ENCODE results near the gene IL26.

IL26 gene

GRCh38 chr12:68259318-68259940 is 33.8 kb upstream of the IL26 start:
- no peaks in the 10 kb centered on the region for H3K9me3 ChIP-seq (ENCODE audit: control insufficient read depth, insufficient read depth, low read length)
- no peak overlapping the region for H3K4me3 ChIP-seq (ENCODE audit: low read depth, low read length)
- no peaks in the 10 kb centered on the region for H3K4me1 ChIP-seq (ENCODE audit: control insufficient read depth, insufficient read depth, low read length)
- H3K27me3 ChIP-seq (ENCODE audit: control insufficient read depth, insufficient read depth, low read length): no peaks in the 10 kb centered on the region
- no peak overlapping the region for H3K9ac ChIP-seq (ENCODE audit: low read depth, low read length)
- no peaks in the 10 kb centered on the region for H3K36me3 ChIP-seq (ENCODE audit: control insufficient read depth, insufficient read depth, low read length)

- Histone ChIP-seq H3K9me3 (ENCODE audit: control insufficient read depth, insufficient read depth, low read length) (no peaks in the 10 kb centered on the region), H3K4me3 (ENCODE audit: low read depth, low read length) (no peak within 1 kb of the TSS), H3K27me3 (ENCODE audit: control insufficient read depth, insufficient read depth, low read length) (no peaks in the 10 kb centered on the region), H3K9ac (ENCODE audit: low read depth, low read length) (no peak within 1 kb of the TSS), H3K4me1 (ENCODE audit: control insufficient read depth, insufficient read depth, low read length) (no peaks in the 10 kb centered on the region), H3K36me3 (ENCODE audit: control insufficient read depth, insufficient read depth, low read length) (no peaks in the 10 kb centered on the region)
Observed at GRCh38 chr12:68253504-68253903, 27.9 kb upstream of the IL26 start, which contains the start of gene IL22. Gene IL22, minus strand, starts transcription at chr12:68253604. Its CDS starts 156 bp downstream, at chr12:68253448.

- Histone ChIP-seq H3K36me3 (ENCODE audit: control insufficient read depth, insufficient read depth, low read length) (no peaks in the 10 kb centered on the region), H3K9ac (ENCODE audit: low read depth, low read length) (no peak overlapping the region), H3K9me3 (ENCODE audit: control insufficient read depth, insufficient read depth, low read length) (no peaks in the 10 kb centered on the region), H3K4me3 (ENCODE audit: low read depth, low read length) (no peak overlapping the region), H3K4me1 (ENCODE audit: control insufficient read depth, insufficient read depth, low read length) (no peaks in the 10 kb centered on the region), H3K27me3 (ENCODE audit: control insufficient read depth, insufficient read depth, low read length) (no peaks in the 10 kb centered on the region)
Observed at GRCh38 chr12:68252077-68252476, 26.5 kb upstream of the IL26 start.

GRCh38 chr12:68250454-68250853 is 24.8 kb upstream of the IL26 start:
- Histone ChIP-seq H3K36me3 (ENCODE audit: control insufficient read depth, insufficient read depth, low read length) (no peaks in the 10 kb centered on the region), H3K9me3 (ENCODE audit: control insufficient read depth, insufficient read depth, low read length) (no peaks in the 10 kb centered on the region), H3K27me3 (ENCODE audit: control insufficient read depth, insufficient read depth, low read length) (no peaks in the 10 kb centered on the region), H3K4me1 (ENCODE audit: control insufficient read depth, insufficient read depth, low read length) (no peaks in the 10 kb centered on the region), H3K4me3 (ENCODE audit: low read depth, low read length) (no peak overlapping the region), H3K9ac (ENCODE audit: low read depth, low read length) (no peak overlapping the region)

DNA sequence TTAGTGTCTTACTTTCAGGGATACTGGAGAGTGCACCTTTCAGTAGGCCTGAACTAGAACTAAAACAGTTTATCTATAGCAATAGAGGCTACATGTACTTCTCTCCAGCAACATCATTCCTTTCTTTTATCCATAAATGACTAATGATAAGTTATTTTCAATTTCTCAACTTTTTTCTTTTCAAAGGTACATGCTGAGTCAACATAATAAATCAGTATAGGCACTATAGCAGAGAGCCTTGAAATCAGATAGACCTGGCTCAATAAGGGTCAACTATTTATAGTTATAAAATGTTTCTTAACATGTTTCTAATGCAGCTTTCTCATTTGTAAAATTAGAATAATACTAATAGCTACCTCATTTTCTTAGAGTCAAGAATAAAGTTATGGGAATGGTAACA is 22.2 kb upstream of the IL26 start:
- Histone ChIP-seq H3K4me3 (ENCODE audit: low read depth, low read length) (no peak overlapping the region), H3K27me3 (ENCODE audit: control insufficient read depth, insufficient read depth, low read length) (no peaks in the 10 kb centered on the region), H3K9me3 (ENCODE audit: control insufficient read depth, insufficient read depth, low read length) (no peaks in the 10 kb centered on the region), H3K4me1 (ENCODE audit: control insufficient read depth, insufficient read depth, low read length) (no peaks in the 10 kb centered on the region), H3K9ac (ENCODE audit: low read depth, low read length) (no peak overlapping the region), H3K36me3 (ENCODE audit: control insufficient read depth, insufficient read depth, low read length) (no peaks in the 10 kb centered on the region)

- Histone ChIP-seq H3K4me1 (ENCODE audit: control insufficient read depth, insufficient read depth, low read length) (no peaks in the 10 kb centered on the region), H3K27me3 (ENCODE audit: control insufficient read depth, insufficient read depth, low read length) (no peaks in the 10 kb centered on the region), H3K9ac (ENCODE audit: low read depth, low read length) (no peak overlapping the region), H3K36me3 (ENCODE audit: control insufficient read depth, insufficient read depth, low read length) (no peaks in the 10 kb centered on the region), H3K9me3 (ENCODE audit: control insufficient read depth, insufficient read depth, low read length) (no peaks in the 10 kb centered on the region), H3K4me3 (ENCODE audit: low read depth, low read length) (no peak overlapping the region)
Observed at GRCh38 chr12:68246350-68246749, 20.7 kb upstream of the IL26 start.

GRCh38 chr12:68245180-68246021 is 19.8 kb upstream of the IL26 start:
- Histone ChIP-seq H3K4me1 (ENCODE audit: control insufficient read depth, insufficient read depth, low read length) (no peaks in the 10 kb centered on the region), H3K27me3 (ENCODE audit: control insufficient read depth, insufficient read depth, low read length) (no peaks in the 10 kb centered on the region), H3K9ac (ENCODE audit: low read depth, low read length) (no peak overlapping the region), H3K4me3 (ENCODE audit: low read depth, low read length) (no peak overlapping the region), H3K36me3 (ENCODE audit: control insufficient read depth, insufficient read depth, low read length) (no peaks in the 10 kb centered on the region), H3K9me3 (ENCODE audit: control insufficient read depth, insufficient read depth, low read length) (no peaks in the 10 kb centered on the region)

- H3K4me1 ChIP-seq (ENCODE audit: control insufficient read depth, insufficient read depth, low read length): no peaks in the 10 kb centered on the region
- H3K9ac ChIP-seq (ENCODE audit: low read depth, low read length): no peak overlapping the region
- no peaks in the 10 kb centered on the region for H3K9me3 ChIP-seq (ENCODE audit: control insufficient read depth, insufficient read depth, low read length)
- no peaks in the 10 kb centered on the region for H3K27me3 ChIP-seq (ENCODE audit: control insufficient read depth, insufficient read depth, low read length)
- no peak overlapping the region for H3K4me3 ChIP-seq (ENCODE audit: low read depth, low read length)
- H3K36me3 ChIP-seq (ENCODE audit: control insufficient read depth, insufficient read depth, low read length): no peaks in the 10 kb centered on the region
Observed at GRCh38 chr12:68242777-68243176, 17.2 kb upstream of the IL26 start.

DNA sequence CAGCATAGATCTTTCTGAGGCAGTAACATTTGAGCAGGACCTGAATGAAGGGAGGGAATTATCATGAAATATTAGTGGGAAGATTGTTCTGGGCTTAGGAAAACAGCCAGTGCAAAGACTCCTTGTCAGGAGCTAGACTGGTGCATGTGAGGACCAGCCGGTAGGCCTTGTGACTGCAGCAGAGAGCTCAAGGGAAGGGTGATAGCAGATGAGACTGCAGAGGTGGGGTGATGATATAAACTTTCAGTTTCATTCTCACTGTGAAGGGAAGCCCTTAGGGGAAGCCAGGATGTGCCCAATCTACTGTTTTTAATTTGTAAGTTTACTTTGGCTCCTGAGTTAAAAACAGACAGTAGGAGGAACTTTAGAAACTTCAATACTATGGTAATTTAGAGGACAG is 15.4 kb upstream of the IL26 start:
- Histone ChIP-seq H3K27me3 (ENCODE audit: control insufficient read depth, insufficient read depth, low read length) (no peaks in the 10 kb centered on the region), H3K4me1 (ENCODE audit: control insufficient read depth, insufficient read depth, low read length) (no peaks in the 10 kb centered on the region), H3K4me3 (ENCODE audit: low read depth, low read length) (no peak overlapping the region), H3K9me3 (ENCODE audit: control insufficient read depth, insufficient read depth, low read length) (no peaks in the 10 kb centered on the region), H3K36me3 (ENCODE audit: control insufficient read depth, insufficient read depth, low read length) (no peaks in the 10 kb centered on the region), H3K9ac (ENCODE audit: low read depth, low read length) (no peak overlapping the region)

- H3K9ac ChIP-seq (ENCODE audit: low read depth, low read length): no peak overlapping the region
- no peaks in the 10 kb centered on the region for H3K36me3 ChIP-seq (ENCODE audit: control insufficient read depth, insufficient read depth, low read length)
- H3K4me3 ChIP-seq (ENCODE audit: low read depth, low read length): no peak overlapping the region
- no peaks in the 10 kb centered on the region for H3K9me3 ChIP-seq (ENCODE audit: control insufficient read depth, insufficient read depth, low read length)
- no peaks in the 10 kb centered on the region for H3K4me1 ChIP-seq (ENCODE audit: control insufficient read depth, insufficient read depth, low read length)
- no peaks in the 10 kb centered on the region for H3K27me3 ChIP-seq (ENCODE audit: control insufficient read depth, insufficient read depth, low read length)
Observed at GRCh38 chr12:68240079-68240478, 14.5 kb upstream of the IL26 start.

GRCh38 chr12:68239309-68239982 is 13.8 kb upstream of the IL26 start:
- H3K4me1 ChIP-seq (ENCODE audit: control insufficient read depth, insufficient read depth, low read length): no peaks in the 10 kb centered on the region
- no peak overlapping the region for H3K4me3 ChIP-seq (ENCODE audit: low read depth, low read length)
- H3K36me3 ChIP-seq (ENCODE audit: control insufficient read depth, insufficient read depth, low read length): no peaks in the 10 kb centered on the region
- H3K9ac ChIP-seq (ENCODE audit: low read depth, low read length): no peak overlapping the region
- no peaks in the 10 kb centered on the region for H3K9me3 ChIP-seq (ENCODE audit: control insufficient read depth, insufficient read depth, low read length)
- no peaks in the 10 kb centered on the region for H3K27me3 ChIP-seq (ENCODE audit: control insufficient read depth, insufficient read depth, low read length)

- Histone ChIP-seq H3K27me3 (ENCODE audit: control insufficient read depth, insufficient read depth, low read length) (no peaks in the 10 kb centered on the region), H3K9ac (ENCODE audit: low read depth, low read length) (no peak overlapping the region), H3K4me3 (ENCODE audit: low read depth, low read length) (no peak overlapping the region), H3K4me1 (ENCODE audit: control insufficient read depth, insufficient read depth, low read length) (no peaks in the 10 kb centered on the region), H3K9me3 (ENCODE audit: control insufficient read depth, insufficient read depth, low read length) (no peaks in the 10 kb centered on the region), H3K36me3 (ENCODE audit: control insufficient read depth, insufficient read depth, low read length) (no peaks in the 10 kb centered on the region)
Observed at GRCh38 chr12:68237619-68238018, 12.0 kb upstream of the IL26 start.

All from iPS-15b (cell line).